ENCODE data around the gene PRIM1. TPM values are rescaled to one million over a fixed set of nuclear protein-coding genes. Genes with fewer than 3 reads are reported as not detected.

Gene PRIM1
- total RNA-seq, 1 donor from 2014 or later, result 13.0 TPM

GRCh38 chr12:56787498-56787897 is 35.4 kb upstream of the PRIM1 start:
- Mint-ChIP-seq H3K36me3 (peaks cover 2% of the 10 kb centered on the region), H3K27me3 (ENCODE audit: low read depth) (no peaks in the 10 kb centered on the region), H3K9me3 (peaks cover 6% of the 10 kb centered on the region), H3K27ac (no peak overlapping the region), H3K4me1 (no peaks in the 10 kb centered on the region), H3K4me3 (no peak overlapping the region)
- TF ChIP-seq CTCF (IDR thresholded peaks at IDR 0.05; ENCODE audit: unreplicated experiment), result no peak
- no peak for DNase-seq (ENCODE audit: low spot score in 2 of 2, unreplicated experiment in 2 of 2)

- Mint-ChIP-seq H3K27me3 (ENCODE audit: low read depth) (no peaks in the 10 kb centered on the region), H3K4me1 (no peaks in the 10 kb centered on the region), H3K36me3 (peaks cover 2% of the 10 kb centered on the region), H3K9me3 (peaks cover 12% of the 10 kb centered on the region), H3K4me3 (no peak overlapping the region), H3K27ac (no peak overlapping the region)
- DNase-seq (ENCODE audit: low spot score in 2 of 2, unreplicated experiment in 2 of 2), result no peak
- no peak for TF ChIP-seq CTCF (IDR thresholded peaks at IDR 0.05; ENCODE audit: unreplicated experiment)
Observed at GRCh38 chr12:56785874-56786273, 33.8 kb upstream of the PRIM1 start.

- H3K27me3 Mint-ChIP-seq (ENCODE audit: low read depth), result no peaks in the 10 kb centered on the region
- no peaks in the 10 kb centered on the region for H3K36me3 Mint-ChIP-seq
- TF ChIP-seq CTCF (IDR thresholded peaks at IDR 0.05; ENCODE audit: unreplicated experiment), result no peak
- no peak for DNase-seq (ENCODE audit: low spot score in 2 of 2, unreplicated experiment in 2 of 2)
- no peaks in the 10 kb centered on the region for H3K4me1 Mint-ChIP-seq
- no peak overlapping the region for H3K4me3 Mint-ChIP-seq
- H3K9me3 Mint-ChIP-seq, result peaks cover 12% of the 10 kb centered on the region
- no peak overlapping the region for H3K27ac Mint-ChIP-seq
Observed at GRCh38 chr12:56785141-56785865, 33.2 kb upstream of the PRIM1 start.

GRCh38 chr12:56781726-56782125 is 29.6 kb upstream of the PRIM1 start:
- no peak for TF ChIP-seq CTCF (IDR thresholded peaks at IDR 0.05; ENCODE audit: unreplicated experiment)
- Mint-ChIP-seq H3K4me1 (peaks cover 1% of the 10 kb centered on the region), H3K9me3 (peaks cover 15% of the 10 kb centered on the region), H3K4me3 (no peak overlapping the region), H3K36me3 (no peaks in the 10 kb centered on the region), H3K27me3 (ENCODE audit: low read depth) (no peaks in the 10 kb centered on the region), H3K27ac (no peak overlapping the region)
- DNase-seq (ENCODE audit: low spot score in 2 of 2, unreplicated experiment in 2 of 2), result no peak

- no peaks in the 10 kb centered on the region for H3K27me3 Mint-ChIP-seq (ENCODE audit: low read depth)
- no peak for DNase-seq (ENCODE audit: low spot score in 2 of 2, unreplicated experiment in 2 of 2)
- no peak for TF ChIP-seq CTCF (IDR thresholded peaks at IDR 0.05; ENCODE audit: unreplicated experiment)
- H3K9me3 Mint-ChIP-seq, result peaks cover 18% of the 10 kb centered on the region
- peaks cover 1% of the 10 kb centered on the region for H3K4me1 Mint-ChIP-seq
- no peak overlapping the region for H3K4me3 Mint-ChIP-seq
- H3K36me3 Mint-ChIP-seq, result no peaks in the 10 kb centered on the region
- no peak overlapping the region for H3K27ac Mint-ChIP-seq
Observed at GRCh38 chr12:56778756-56779155, 26.6 kb upstream of the PRIM1 start.
